Peyer's patch (tissue), 4 donors: ENCODE measurements around the gene DDX42.

Source experiments
- POLR2A ChIP-seq, 2 donors: fragments of 450-650 bp; IDR thresholded peaks; one replicate each; pipeline ENCODE4 v1.5.1; 2017; ENCODE audit warnings: antibody characterized with exemption in 2 of 2, mild to moderate bottlenecking in 2 of 2, moderate library complexity in 2 of 2
- TF ChIP-seq, protein P1 (sequence below), 6 experiments: fragments of 450-650 bp in 4 of 6; fragments of 200-600 bp in 2 of 6; sonication (generic) in 1 of 6; IDR thresholded peaks; one replicate each; pipeline ENCODE4 v1.5.1; 2017 to 2019; ENCODE audit warnings: antibody characterized with exemption in 6 of 6, mild to moderate bottlenecking in 3 of 6, moderate library complexity in 1 of 6

DNA sequence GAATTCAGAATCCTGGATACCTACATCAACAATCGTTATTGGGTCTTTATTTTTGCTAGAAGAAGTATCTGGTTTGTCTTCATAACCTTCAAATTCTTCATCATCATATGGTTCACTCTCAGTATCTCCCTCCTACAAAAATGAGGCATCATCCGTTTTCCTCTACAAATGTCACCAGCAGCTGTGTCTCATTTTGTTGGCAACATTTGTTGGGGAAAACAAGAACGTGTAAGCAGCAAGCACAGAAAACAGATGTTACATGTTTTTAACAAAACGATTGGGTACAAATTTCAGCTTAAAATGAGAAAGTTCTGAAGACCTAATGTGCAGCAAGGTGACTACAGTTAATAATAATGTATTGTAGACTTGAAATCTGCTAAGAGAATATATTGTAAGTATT is 9.3 kb upstream of the DDX42 start:
- TF ChIP-seq, protein P1, sequence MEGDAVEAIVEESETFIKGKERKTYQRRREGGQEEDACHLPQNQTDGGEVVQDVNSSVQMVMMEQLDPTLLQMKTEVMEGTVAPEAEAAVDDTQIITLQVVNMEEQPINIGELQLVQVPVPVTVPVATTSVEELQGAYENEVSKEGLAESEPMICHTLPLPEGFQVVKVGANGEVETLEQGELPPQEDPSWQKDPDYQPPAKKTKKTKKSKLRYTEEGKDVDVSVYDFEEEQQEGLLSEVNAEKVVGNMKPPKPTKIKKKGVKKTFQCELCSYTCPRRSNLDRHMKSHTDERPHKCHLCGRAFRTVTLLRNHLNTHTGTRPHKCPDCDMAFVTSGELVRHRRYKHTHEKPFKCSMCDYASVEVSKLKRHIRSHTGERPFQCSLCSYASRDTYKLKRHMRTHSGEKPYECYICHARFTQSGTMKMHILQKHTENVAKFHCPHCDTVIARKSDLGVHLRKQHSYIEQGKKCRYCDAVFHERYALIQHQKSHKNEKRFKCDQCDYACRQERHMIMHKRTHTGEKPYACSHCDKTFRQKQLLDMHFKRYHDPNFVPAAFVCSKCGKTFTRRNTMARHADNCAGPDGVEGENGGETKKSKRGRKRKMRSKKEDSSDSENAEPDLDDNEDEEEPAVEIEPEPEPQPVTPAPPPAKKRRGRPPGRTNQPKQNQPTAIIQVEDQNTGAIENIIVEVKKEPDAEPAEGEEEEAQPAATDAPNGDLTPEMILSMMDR (IDR thresholded peaks at IDR 0.05) = no peak
- no peak for TF ChIP-seq POLR2A (IDR thresholded peaks at IDR 0.05)
